Endothelial cell of umbilical vein (primary cell): ENCODE measurements around the gene OSBPL10. TPM values are rescaled to one million over a fixed set of nuclear protein-coding genes. Genes with fewer than 3 reads are reported as not detected.

Experiments
- BruUV-seq: library from RNA; stranded (reverse); fragments of 400-500 nt; replicated peaks from 2 replicates; lab custom pipeline; 2021; lab: Mats Ljungman, UMichigan
- CTCF ChIA-PET: fragments of 300-600, 350-600 bp; sonication (Branson Sonifier 250); formaldehyde crosslinking; loops from one replicate; lab custom pipeline; 2021; ENCODE audit warnings: antibody characterized with exemption, inconsistent platforms; lab: Charles Lee
- POLR2A ChIA-PET: fragments of 300-600, 350-600 bp; sonication (Branson Sonifier 250); formaldehyde crosslinking; loops from one replicate; lab custom pipeline; 2021; ENCODE audit warnings: antibody characterized with exemption, inconsistent platforms; lab: Charles Lee
- DNase-seq: peaks from one replicate; pipeline ENCODE4 v3.0.0-alpha.2; 2011; ENCODE audit warnings: low read depth, low spot score
- FAIRE-seq: peaks from 2 replicates; lab custom pipeline; 2011; peaks lifted over from hg19 to GRCh38; lab: Jason Lieb, UNC
- H2AFZ ChIP-seq: 2 replicates; pipeline ENCODE4 v1.6.0; 2012; ENCODE audit warnings: low read depth, low read length, control low read depth, inconsistent platforms
- H3K27ac ChIP-seq: 2 replicates; pipeline ENCODE4 v1.5.1; 2011; ENCODE audit warnings: low read depth, mild to moderate bottlenecking, control low read depth, low read length, moderate library complexity; ENCODE audit not compliant: insufficient read depth
- H3K27me3 ChIP-seq, 2 experiments: 2 replicates each; pipeline versions ENCODE4 v1.6.0 to v1.6.1; 2011; ENCODE audit warnings: low read length in 2 of 2, mixed read lengths in 1 of 2; ENCODE audit not compliant: control insufficient read depth in 2 of 2, insufficient read depth in 2 of 2
- H3K36me3 ChIP-seq, 2 experiments: 2 replicates in 1 of 2; 3 replicates in 1 of 2; pipeline ENCODE4 v1.5.1; 2011; ENCODE audit warnings: low read length in 2 of 2, mild to moderate bottlenecking in 1 of 2, moderate library complexity in 1 of 2; ENCODE audit not compliant: control insufficient read depth in 2 of 2, insufficient read depth in 2 of 2; ENCODE audit errors: extremely low read depth in 1 of 2
- H3K4me1 ChIP-seq: 3 replicates; pipeline ENCODE4 v1.5.1; 2011; ENCODE audit warnings: mild to moderate bottlenecking, low read length; ENCODE audit not compliant: control insufficient read depth, insufficient read depth; ENCODE audit errors: extremely low read depth
- H3K4me2 ChIP-seq: 2 replicates; pipeline ENCODE4 v1.6.1; 2011; ENCODE audit warnings: low read length, control low read depth, mixed read lengths; ENCODE audit not compliant: insufficient read depth
- H3K4me3 ChIP-seq, 3 experiments: fragments of 200-600 bp in 1 of 3; sonication (generic), shearing (Covaris generic) in 1 of 3; replicated peaks in 1 of 3; 2 replicates each; pipeline ENCODE4 v1.5.1; 2011 to 2016; ENCODE audit warnings: control low read depth in 3 of 3, low read length in 3 of 3, mild to moderate bottlenecking in 2 of 3, inconsistent platforms in 1 of 3, low read depth in 1 of 3, moderate library complexity in 1 of 3; ENCODE audit not compliant: insufficient read depth in 1 of 3
- H3K79me2 ChIP-seq: 2 replicates; pipeline ENCODE4 v1.6.0; 2012; ENCODE audit warnings: low read length, inconsistent platforms; ENCODE audit not compliant: control insufficient read depth, insufficient read depth
- H3K9ac ChIP-seq: replicated peaks from 2 replicates; pipeline ENCODE3; 2011; ENCODE audit warnings: low read length, control low read depth; ENCODE audit not compliant: insufficient read depth; ENCODE audit errors: extremely low read depth
- H3K9me1 ChIP-seq: replicated peaks from 3 replicates; pipeline ENCODE4 v1.6.0; 2011; ENCODE audit warnings: mild to moderate bottlenecking, low read length; ENCODE audit not compliant: control insufficient read depth, insufficient read depth; ENCODE audit errors: extremely low read depth
- H3K9me3 ChIP-seq: replicated peaks from 2 replicates; pipeline ENCODE4 v1.5.1; 2012; ENCODE audit warnings: low read length, inconsistent platforms; ENCODE audit not compliant: control insufficient read depth, insufficient read depth
- H4K20me1 ChIP-seq: replicated peaks from 2 replicates; pipeline ENCODE3; 2011; ENCODE audit warnings: mild to moderate bottlenecking, low read length; ENCODE audit not compliant: control insufficient read depth, insufficient read depth; ENCODE audit errors: extremely low read depth
- EZH2 ChIP-seq: IDR thresholded peaks from 2 replicates; pipeline ENCODE4 v1.6.1; 2012; ENCODE audit warnings: borderline replicate concordance, low read depth, mild to moderate bottlenecking, moderate library complexity, low read length, inconsistent platforms; ENCODE audit not compliant: severe bottlenecking
- FOS ChIP-seq: IDR thresholded peaks from 2 replicates; pipeline ENCODE4 v1.6.1; 2011; ENCODE audit warnings: mild to moderate bottlenecking, low read length, moderate library complexity, borderline replicate concordance; ENCODE audit not compliant: insufficient read depth
- GATA2 ChIP-seq: IDR thresholded peaks from 2 replicates; pipeline ENCODE4 v1.7.0; 2011; ENCODE audit warnings: low read depth, mild to moderate bottlenecking, moderate library complexity, mixed read lengths, low read length; ENCODE audit not compliant: insufficient read length, insufficient read depth
- JUN ChIP-seq: IDR thresholded peaks from 2 replicates; pipeline ENCODE4 v1.6.1; 2011; ENCODE audit warnings: borderline replicate concordance, low read depth; ENCODE audit not compliant: insufficient read length, insufficient read depth
- MYC ChIP-seq: IDR thresholded peaks from one replicate; pipeline ENCODE4 v1.6.1; 2011; ENCODE audit warnings: mild to moderate bottlenecking, low read depth, low read length
- POLR2A ChIP-seq: IDR thresholded peaks from 2 replicates; pipeline ENCODE4 v1.6.1; 2012; ENCODE audit warnings: low read depth, mild to moderate bottlenecking, control low read depth, low read length
- POLR2AphosphoS5 ChIP-seq: IDR thresholded peaks from 2 replicates; pipeline ENCODE4 v1.6.1; 2012; ENCODE audit warnings: low read depth, mild to moderate bottlenecking, control low read depth, low read length, moderate library complexity; ENCODE audit not compliant: insufficient read depth
- dilution Hi-C: fragments of 300-500 bp; cut with MboI; formaldehyde crosslinking; loops from one replicate; pipeline ENCODE4 v1.15.0; 2019; ENCODE audit warnings: low sequenced_read_pairs; ENCODE audit not compliant: extremely low pct_ligation_motif_present
- intact Hi-C: fragments of 100-400 bp; cut with micrococcal nuclease; formaldehyde crosslinking; loops from one replicate; pipeline ENCODE4 v1.10.0; 2022
- polyA plus RNA-seq, 4 experiments: library from polyadenylated mRNA; depleted of rRNA in 3 of 4; stranded (reverse) in 3 of 4; unstranded in 1 of 4; fragments of >200 nt; gene quantifications; 2 replicates each; pipeline versions ENCODE4 v1.2.1 to v1.2.3, GENCODE V29; 2011 to 2012; ENCODE audit warnings: missing spikeins in 1 of 4
- total RNA-seq: library from RNA; stranded (reverse); gene quantifications from 2 replicates; pipeline ENCODE4 v1.2.3, GENCODE V29; 2021
- TF ChIP-seq, protein P1 (sequence below): IDR thresholded peaks from 2 replicates; pipeline ENCODE4 v1.6.1; 2011; ENCODE audit not compliant: insufficient read depth, insufficient read length
- TF ChIP-seq, protein P2 (sequence below), 2 donors: IDR thresholded peaks; 1 replicate in 1 of 2; 2 replicates in 1 of 2; pipeline ENCODE4 v1.5.1; 2011; ENCODE audit warnings: low read length in 2 of 2, mild to moderate bottlenecking in 2 of 2, moderate library complexity in 2 of 2, control low read depth in 1 of 2, inconsistent platforms in 1 of 2, low read depth in 1 of 2; ENCODE audit not compliant: insufficient read depth in 1 of 2; ENCODE audit errors: extremely low read depth in 1 of 2

The OSBPL10 gene
- total and polyA plus RNA-seq, 2 donors (not counting 3 experiments of a cell fraction or from before 2014, with no cell fraction given): 10.8 to 47.6 TPM

DNA sequence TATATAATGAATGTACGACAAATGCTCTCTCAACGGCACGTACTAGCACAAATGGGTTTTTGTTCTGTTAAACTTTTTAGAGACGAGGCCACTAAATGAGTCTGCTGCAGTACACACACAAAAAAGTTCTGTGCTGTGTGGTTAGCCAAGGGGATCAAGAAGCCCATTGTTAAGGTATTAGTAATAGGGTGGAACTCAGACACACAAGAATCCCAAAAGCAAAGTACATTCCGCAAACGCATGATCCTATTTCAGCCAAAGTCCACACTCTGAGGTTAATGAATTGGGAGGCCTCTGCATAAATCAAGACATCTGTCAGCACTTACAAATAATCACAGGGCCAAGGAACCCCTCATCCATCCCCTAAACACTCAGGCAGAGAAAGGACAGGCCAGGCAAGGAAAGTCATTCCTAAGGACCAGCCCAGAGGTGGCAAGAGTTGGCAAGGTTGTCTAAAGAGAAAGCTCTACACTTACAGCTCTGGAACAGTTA is 12.1 kb downstream of the OSBPL10 start:
- Histone ChIP-seq H3K79me2 (peaks cover 51% of the 10 kb centered on the region), H2AFZ (no peak overlapping the region), H3K27ac (peak overlapping the region; percentile 62), H3K4me3 (peak overlapping the region in 1 of 3 experiments; percentile 24), H4K20me1 (no peaks in the 10 kb centered on the region), H3K9ac (peak overlapping the region; percentile 25), H3K27me3 (no peaks in the 10 kb centered on the region), H3K4me1 (peaks cover 37% of the 10 kb centered on the region), H3K4me2 (peak overlapping the region; percentile 80), H3K9me3 (no peaks in the 10 kb centered on the region), H3K36me3 (no peaks in the 10 kb centered on the region), H3K9me1 (no peaks in the 10 kb centered on the region)
- FAIRE-seq (peak; percentile 48), DNase-seq (peak; percentile 57)
- CTCF ChIA-PET: interaction anchor here (0.6 to 2.0 kb wide), 5 partner anchors 10 to 175 kb away, joined by 3 to 7 read pairs (median 5); partner anchors contain the start of genes OSBPL10 and ZNF860
- dilution Hi-C loops: no loop called here
- intact Hi-C loops: loop anchor here (1.0 to 5.0 kb wide), 3 partner anchors 12 to 173 kb away; partner anchors contain the start of genes OSBPL10 and ZNF860
- no TSS peak for BruUV-seq
- TF ChIP-seq POLR2AphosphoS5: peak; percentile 51
- TF ChIP-seq GATA2: no peak
- POLR2A ChIA-PET: no interaction called here

DNA sequence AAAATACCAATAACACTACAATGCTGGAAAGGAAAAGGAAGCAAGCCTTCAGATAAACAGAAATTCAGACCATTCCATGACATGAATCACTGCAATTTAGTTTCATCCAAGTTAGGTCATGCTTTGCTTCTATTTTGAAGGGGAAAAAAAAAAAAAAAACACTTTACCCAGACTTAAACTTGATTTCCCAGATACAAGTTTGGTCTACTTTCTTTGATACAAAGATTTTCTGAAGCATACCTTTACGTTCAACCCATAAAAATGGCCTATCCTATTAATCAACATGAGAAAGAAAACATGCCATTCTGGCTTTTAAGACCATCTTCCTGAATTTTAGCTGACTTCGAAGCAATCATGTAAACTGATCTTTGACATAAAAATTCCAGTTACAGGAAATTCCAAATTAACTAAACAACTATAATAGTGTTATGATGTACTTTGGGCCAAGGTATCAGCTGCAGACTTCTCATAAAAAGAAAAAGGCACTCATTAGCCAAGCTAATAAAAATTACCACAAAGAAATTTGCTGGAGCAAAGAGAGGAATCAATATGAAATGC is 12.6 kb downstream of the OSBPL10 start:
- ChIA-PET POLR2A (no interaction called here), CTCF (interaction anchor here (0.8 to 2.0 kb wide), 4 partner anchors 10 to 176 kb away, joined by 3 to 7 read pairs (median 5); partner anchors contain the start of genes OSBPL10 and ZNF860)
- Histone ChIP-seq H3K4me1 (peaks cover 43% of the 10 kb centered on the region), H3K9me1 (no peaks in the 10 kb centered on the region), H3K27me3 (no peaks in the 10 kb centered on the region), H3K27ac (peak overlapping the region; percentile 62), H4K20me1 (no peaks in the 10 kb centered on the region), H3K36me3 (no peaks in the 10 kb centered on the region), H2AFZ (no peak overlapping the region), H3K9me3 (no peaks in the 10 kb centered on the region), H3K4me2 (peak overlapping the region; percentile 80), H3K79me2 (peaks cover 48% of the 10 kb centered on the region), H3K4me3 (peak overlapping the region in 1 of 3 experiments; percentile 24), H3K9ac (peak overlapping the region; percentile 25)
- intact Hi-C loops: loop anchor here (1.0 to 5.0 kb wide), 3 partner anchors 13 to 174 kb away; partner anchors contain the start of genes OSBPL10 and ZNF860
- TF ChIP-seq GATA2 (peak; percentile 30), MYC (no peak), FOS (peak; percentile 63), POLR2A (no peak), JUN (peak; percentile 41), EZH2 (no peak), POLR2AphosphoS5 (peak; percentile 21)
- TF ChIP-seq, protein P1, sequence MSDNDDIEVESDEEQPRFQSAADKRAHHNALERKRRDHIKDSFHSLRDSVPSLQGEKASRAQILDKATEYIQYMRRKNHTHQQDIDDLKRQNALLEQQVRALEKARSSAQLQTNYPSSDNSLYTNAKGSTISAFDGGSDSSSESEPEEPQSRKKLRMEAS: no peak
- TF ChIP-seq, protein P2, sequence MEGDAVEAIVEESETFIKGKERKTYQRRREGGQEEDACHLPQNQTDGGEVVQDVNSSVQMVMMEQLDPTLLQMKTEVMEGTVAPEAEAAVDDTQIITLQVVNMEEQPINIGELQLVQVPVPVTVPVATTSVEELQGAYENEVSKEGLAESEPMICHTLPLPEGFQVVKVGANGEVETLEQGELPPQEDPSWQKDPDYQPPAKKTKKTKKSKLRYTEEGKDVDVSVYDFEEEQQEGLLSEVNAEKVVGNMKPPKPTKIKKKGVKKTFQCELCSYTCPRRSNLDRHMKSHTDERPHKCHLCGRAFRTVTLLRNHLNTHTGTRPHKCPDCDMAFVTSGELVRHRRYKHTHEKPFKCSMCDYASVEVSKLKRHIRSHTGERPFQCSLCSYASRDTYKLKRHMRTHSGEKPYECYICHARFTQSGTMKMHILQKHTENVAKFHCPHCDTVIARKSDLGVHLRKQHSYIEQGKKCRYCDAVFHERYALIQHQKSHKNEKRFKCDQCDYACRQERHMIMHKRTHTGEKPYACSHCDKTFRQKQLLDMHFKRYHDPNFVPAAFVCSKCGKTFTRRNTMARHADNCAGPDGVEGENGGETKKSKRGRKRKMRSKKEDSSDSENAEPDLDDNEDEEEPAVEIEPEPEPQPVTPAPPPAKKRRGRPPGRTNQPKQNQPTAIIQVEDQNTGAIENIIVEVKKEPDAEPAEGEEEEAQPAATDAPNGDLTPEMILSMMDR (IDR thresholded peaks at IDR 0.05; ENCODE audit: extremely low read depth in 1 of 2, insufficient read depth in 1 of 2, low read depth in 1 of 2, low read length in 2 of 2): no peak
- dilution Hi-C loops: no loop called here
- FAIRE-seq: peak; percentile 93
- peak; percentile 78 for DNase-seq
- TSS peak; percentile 5 for BruUV-seq
